Mammary epithelial cell (primary cell): ENCODE results near the gene TRAPPC14.
"Not testable (repeated sequence)": the region's sequence is repeated elsewhere in the genome, so short reads cannot be mapped to it uniquely, and the experiment has no call there.

Experiments used
- EZH2 ChIP-seq: IDR thresholded peaks from 2 replicates; pipeline ENCODE4 v1.6.1; 2012; ENCODE audit warnings: low read length, inconsistent platforms, borderline replicate concordance
- TF ChIP-seq, protein P1 (sequence below), 2 donors: IDR thresholded peaks in 1 of 2; conservative IDR thresholded peaks in 1 of 2; 2 replicates each; pipeline ENCODE4 v1.5.1; 2011 to 2012; ENCODE audit warnings: inconsistent platforms in 2 of 2, low read length in 2 of 2, mild to moderate bottlenecking in 2 of 2, control low read depth in 1 of 2, low read depth in 1 of 2; ENCODE audit not compliant: insufficient read depth in 1 of 2; ENCODE audit errors: extremely low read depth in 1 of 2

DNA sequence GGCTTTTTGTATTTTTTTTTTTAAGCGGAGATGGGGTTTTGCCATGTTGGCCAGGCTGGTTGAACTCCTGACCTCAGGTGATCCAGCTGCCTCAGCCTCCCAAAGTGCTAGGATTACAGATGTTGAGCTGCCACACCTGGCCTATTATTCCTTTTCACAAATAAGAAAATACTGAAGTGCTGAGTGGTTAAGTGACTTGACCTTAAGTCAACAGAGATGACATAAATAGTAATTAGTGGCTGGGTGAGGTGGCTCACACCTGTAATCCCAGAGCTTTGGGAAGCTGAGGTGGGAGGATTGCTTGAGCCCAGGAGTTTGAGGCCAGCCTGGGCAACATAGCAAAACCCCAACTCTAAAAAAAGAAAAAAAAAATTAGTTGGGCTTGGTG is 28.3 kb downstream of the TRAPPC14 start:
- TF ChIP-seq, protein P1, sequence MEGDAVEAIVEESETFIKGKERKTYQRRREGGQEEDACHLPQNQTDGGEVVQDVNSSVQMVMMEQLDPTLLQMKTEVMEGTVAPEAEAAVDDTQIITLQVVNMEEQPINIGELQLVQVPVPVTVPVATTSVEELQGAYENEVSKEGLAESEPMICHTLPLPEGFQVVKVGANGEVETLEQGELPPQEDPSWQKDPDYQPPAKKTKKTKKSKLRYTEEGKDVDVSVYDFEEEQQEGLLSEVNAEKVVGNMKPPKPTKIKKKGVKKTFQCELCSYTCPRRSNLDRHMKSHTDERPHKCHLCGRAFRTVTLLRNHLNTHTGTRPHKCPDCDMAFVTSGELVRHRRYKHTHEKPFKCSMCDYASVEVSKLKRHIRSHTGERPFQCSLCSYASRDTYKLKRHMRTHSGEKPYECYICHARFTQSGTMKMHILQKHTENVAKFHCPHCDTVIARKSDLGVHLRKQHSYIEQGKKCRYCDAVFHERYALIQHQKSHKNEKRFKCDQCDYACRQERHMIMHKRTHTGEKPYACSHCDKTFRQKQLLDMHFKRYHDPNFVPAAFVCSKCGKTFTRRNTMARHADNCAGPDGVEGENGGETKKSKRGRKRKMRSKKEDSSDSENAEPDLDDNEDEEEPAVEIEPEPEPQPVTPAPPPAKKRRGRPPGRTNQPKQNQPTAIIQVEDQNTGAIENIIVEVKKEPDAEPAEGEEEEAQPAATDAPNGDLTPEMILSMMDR (conservative IDR thresholded peaks at IDR 0.05 in 1 of 2, IDR thresholded peaks at IDR 0.05 in 1 of 2; ENCODE audit: extremely low read depth in 1 of 2, insufficient read depth in 1 of 2, low read depth in 1 of 2, low read length in 2 of 2) = not testable (repeated sequence)
- TF ChIP-seq EZH2 = not testable (repeated sequence)
